Upper lobe of left lung (tissue), 4 donors: Measurements from ENCODE around the gene ORC4.

Experiments used
- POLR2A ChIP-seq, 4 donors: fragments of 450-650 bp; IDR thresholded peaks; one replicate each; pipeline ENCODE4 v1.5.1; 2016 to 2017; ENCODE audit warnings: antibody characterized with exemption in 4 of 4, mild to moderate bottlenecking in 2 of 4
- TF ChIP-seq, protein P1 (sequence below), 6 experiments: fragments of 450-650 bp in 4 of 6; fragments of 200-600 bp in 2 of 6; sonication (generic) in 2 of 6; IDR thresholded peaks; one replicate each; pipeline ENCODE4 v1.5.1; 2016 to 2019; ENCODE audit warnings: antibody characterized with exemption in 6 of 6

DNA sequence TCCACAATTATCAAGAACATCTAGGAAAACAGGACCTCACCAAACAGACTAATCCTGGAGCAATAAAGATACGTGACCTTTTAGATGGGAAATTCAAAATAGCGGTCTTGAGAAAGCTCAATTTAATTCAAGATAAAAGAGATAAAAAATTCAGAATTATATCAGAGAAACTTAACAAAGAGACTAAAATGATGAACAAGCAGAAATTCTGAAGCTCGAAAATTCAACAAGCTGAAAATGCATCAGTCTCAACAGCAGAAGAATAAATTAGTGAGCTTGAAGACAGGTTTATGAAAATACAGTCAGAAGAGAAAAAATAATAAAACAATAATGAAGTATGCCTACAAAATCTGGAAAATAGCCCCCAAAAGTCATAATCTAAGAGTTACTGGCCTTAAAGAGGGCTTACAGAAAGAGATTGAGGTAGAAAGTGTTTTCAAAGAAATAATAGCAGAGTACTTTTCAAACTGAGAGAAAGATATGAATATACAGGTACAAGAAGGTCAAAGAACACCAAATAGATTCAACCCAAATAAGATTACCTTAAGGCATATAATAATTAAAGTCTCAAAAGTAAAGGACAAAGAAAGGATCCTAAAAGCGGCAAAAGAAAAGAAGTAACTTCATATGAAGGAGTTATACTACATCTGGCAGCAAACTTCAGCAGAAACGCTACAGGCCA, 13.2 kb downstream of the ORC4 start:
- TF ChIP-seq, protein P1, sequence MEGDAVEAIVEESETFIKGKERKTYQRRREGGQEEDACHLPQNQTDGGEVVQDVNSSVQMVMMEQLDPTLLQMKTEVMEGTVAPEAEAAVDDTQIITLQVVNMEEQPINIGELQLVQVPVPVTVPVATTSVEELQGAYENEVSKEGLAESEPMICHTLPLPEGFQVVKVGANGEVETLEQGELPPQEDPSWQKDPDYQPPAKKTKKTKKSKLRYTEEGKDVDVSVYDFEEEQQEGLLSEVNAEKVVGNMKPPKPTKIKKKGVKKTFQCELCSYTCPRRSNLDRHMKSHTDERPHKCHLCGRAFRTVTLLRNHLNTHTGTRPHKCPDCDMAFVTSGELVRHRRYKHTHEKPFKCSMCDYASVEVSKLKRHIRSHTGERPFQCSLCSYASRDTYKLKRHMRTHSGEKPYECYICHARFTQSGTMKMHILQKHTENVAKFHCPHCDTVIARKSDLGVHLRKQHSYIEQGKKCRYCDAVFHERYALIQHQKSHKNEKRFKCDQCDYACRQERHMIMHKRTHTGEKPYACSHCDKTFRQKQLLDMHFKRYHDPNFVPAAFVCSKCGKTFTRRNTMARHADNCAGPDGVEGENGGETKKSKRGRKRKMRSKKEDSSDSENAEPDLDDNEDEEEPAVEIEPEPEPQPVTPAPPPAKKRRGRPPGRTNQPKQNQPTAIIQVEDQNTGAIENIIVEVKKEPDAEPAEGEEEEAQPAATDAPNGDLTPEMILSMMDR (IDR thresholded peaks at IDR 0.05) = no peak
- TF ChIP-seq POLR2A (IDR thresholded peaks at IDR 0.05) = no peak
